HL-60 (cell line): Measurements from ENCODE around the gene CCM2.

Experiments
- POLR2AphosphoS5 ChIP-seq: IDR thresholded peaks from 2 replicates; pipeline ENCODE4 v1.6.1; 2012; ENCODE audit warnings: low read depth
- TF ChIP-seq, protein P1 (sequence below): IDR thresholded peaks from one replicate; pipeline ENCODE4 v1.5.1; 2011; ENCODE audit warnings: low read length, control low read depth, inconsistent platforms; ENCODE audit not compliant: insufficient read depth
- TF ChIP-seq, protein P2 (sequence below): IDR thresholded peaks from 2 replicates; pipeline ENCODE4 v1.6.1; 2012; ENCODE audit warnings: low read depth; ENCODE audit not compliant: insufficient replicate concordance

DNA sequence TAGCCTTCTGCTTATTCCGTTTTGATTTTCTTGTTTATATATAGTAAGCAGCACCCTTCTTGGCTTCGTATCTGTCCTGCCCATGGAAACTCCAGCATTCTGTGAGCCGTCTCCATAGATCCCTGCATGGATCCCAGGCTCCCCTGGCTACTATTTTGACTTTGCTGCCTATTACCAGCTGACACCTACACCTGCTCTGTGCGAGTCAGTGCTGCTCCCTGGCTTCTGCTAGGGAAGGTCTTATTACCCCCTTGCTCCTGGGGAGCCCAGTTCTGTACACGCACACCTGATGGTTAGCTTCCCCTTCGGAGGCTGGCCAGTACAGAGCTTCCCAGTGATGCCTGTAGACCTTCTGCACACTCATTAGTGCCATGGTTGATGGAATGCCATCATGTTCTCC lies 53.4 kb downstream of the CCM2 start:
- TF ChIP-seq, protein P1, sequence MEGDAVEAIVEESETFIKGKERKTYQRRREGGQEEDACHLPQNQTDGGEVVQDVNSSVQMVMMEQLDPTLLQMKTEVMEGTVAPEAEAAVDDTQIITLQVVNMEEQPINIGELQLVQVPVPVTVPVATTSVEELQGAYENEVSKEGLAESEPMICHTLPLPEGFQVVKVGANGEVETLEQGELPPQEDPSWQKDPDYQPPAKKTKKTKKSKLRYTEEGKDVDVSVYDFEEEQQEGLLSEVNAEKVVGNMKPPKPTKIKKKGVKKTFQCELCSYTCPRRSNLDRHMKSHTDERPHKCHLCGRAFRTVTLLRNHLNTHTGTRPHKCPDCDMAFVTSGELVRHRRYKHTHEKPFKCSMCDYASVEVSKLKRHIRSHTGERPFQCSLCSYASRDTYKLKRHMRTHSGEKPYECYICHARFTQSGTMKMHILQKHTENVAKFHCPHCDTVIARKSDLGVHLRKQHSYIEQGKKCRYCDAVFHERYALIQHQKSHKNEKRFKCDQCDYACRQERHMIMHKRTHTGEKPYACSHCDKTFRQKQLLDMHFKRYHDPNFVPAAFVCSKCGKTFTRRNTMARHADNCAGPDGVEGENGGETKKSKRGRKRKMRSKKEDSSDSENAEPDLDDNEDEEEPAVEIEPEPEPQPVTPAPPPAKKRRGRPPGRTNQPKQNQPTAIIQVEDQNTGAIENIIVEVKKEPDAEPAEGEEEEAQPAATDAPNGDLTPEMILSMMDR = no peak
- TF ChIP-seq, protein P2, sequence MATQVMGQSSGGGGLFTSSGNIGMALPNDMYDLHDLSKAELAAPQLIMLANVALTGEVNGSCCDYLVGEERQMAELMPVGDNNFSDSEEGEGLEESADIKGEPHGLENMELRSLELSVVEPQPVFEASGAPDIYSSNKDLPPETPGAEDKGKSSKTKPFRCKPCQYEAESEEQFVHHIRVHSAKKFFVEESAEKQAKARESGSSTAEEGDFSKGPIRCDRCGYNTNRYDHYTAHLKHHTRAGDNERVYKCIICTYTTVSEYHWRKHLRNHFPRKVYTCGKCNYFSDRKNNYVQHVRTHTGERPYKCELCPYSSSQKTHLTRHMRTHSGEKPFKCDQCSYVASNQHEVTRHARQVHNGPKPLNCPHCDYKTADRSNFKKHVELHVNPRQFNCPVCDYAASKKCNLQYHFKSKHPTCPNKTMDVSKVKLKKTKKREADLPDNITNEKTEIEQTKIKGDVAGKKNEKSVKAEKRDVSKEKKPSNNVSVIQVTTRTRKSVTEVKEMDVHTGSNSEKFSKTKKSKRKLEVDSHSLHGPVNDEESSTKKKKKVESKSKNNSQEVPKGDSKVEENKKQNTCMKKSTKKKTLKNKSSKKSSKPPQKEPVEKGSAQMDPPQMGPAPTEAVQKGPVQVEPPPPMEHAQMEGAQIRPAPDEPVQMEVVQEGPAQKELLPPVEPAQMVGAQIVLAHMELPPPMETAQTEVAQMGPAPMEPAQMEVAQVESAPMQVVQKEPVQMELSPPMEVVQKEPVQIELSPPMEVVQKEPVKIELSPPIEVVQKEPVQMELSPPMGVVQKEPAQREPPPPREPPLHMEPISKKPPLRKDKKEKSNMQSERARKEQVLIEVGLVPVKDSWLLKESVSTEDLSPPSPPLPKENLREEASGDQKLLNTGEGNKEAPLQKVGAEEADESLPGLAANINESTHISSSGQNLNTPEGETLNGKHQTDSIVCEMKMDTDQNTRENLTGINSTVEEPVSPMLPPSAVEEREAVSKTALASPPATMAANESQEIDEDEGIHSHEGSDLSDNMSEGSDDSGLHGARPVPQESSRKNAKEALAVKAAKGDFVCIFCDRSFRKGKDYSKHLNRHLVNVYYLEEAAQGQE = no peak
- TF ChIP-seq POLR2AphosphoS5 = no peak
